BLaER1 (cell line): Measurements from ENCODE around the gene NAA40.

ENCODE experiments used
- H3K27ac ChIP-seq: shearing (Covaris generic); formaldehyde crosslinking; 2 replicates; pipeline ENCODE4 v1.8.1; 2022
- H3K27me3 ChIP-seq: shearing (Covaris generic); formaldehyde crosslinking; 2 replicates; pipeline ENCODE4 v1.8.1; 2022
- H3K36me3 ChIP-seq: shearing (Covaris generic); formaldehyde crosslinking; 2 replicates; pipeline ENCODE4 v1.8.1; 2022
- H3K4me1 ChIP-seq: shearing (Covaris generic); formaldehyde crosslinking; 2 replicates; pipeline ENCODE4 v1.8.1; 2022
- H3K4me2 ChIP-seq: shearing (Covaris generic); formaldehyde crosslinking; 2 replicates; pipeline ENCODE4 v1.8.1; 2022
- H3K4me3 ChIP-seq: shearing (Covaris generic); formaldehyde crosslinking; 2 replicates; pipeline ENCODE4 v1.8.1; 2022
- H3K9ac ChIP-seq: shearing (Covaris generic); formaldehyde crosslinking; 2 replicates; pipeline ENCODE4 v1.8.1; 2022
- H3K9me3 ChIP-seq: shearing (Covaris generic); formaldehyde crosslinking; 2 replicates; pipeline ENCODE4 v1.8.1; 2022
- H4K20me1 ChIP-seq: shearing (Covaris generic); formaldehyde crosslinking; 2 replicates; pipeline ENCODE4 v1.8.1; 2022
- Cebpa-rat ChIP-seq: shearing (Covaris generic); IDR thresholded peaks from 2 replicates; pipeline ENCODE4 v1.8.1; 2022

NAA40 gene

GRCh38 chr11:63905179-63905578 lies 33.6 kb upstream of the NAA40 start:
- Histone ChIP-seq H3K27ac (no peak overlapping the region), H3K4me2 (no peak overlapping the region), H3K9me3 (no peaks in the 10 kb centered on the region), H3K9ac (peak overlapping the region; percentile 15; the same call in 1 of the 2 replicates), H4K20me1 (peaks cover 32% of the 10 kb centered on the region), H3K27me3 (no peaks in the 10 kb centered on the region), H3K4me3 (no peak overlapping the region), H3K36me3 (peaks cover 64% of the 10 kb centered on the region), H3K4me1 (peaks cover 51% of the 10 kb centered on the region)
- TF ChIP-seq Cebpa-rat = no peak

GRCh38 chr11:63906087-63906486 lies 32.7 kb upstream of the NAA40 start:
- Histone ChIP-seq H3K4me3 (no peak overlapping the region), H4K20me1 (peaks cover 40% of the 10 kb centered on the region), H3K36me3 (peaks cover 55% of the 10 kb centered on the region), H3K9me3 (no peaks in the 10 kb centered on the region), H3K27me3 (no peaks in the 10 kb centered on the region), H3K9ac (no peak overlapping the region), H3K27ac (no peak overlapping the region), H3K4me1 (peaks cover 60% of the 10 kb centered on the region), H3K4me2 (no peak overlapping the region)
- TF ChIP-seq Cebpa-rat = no peak

DNA sequence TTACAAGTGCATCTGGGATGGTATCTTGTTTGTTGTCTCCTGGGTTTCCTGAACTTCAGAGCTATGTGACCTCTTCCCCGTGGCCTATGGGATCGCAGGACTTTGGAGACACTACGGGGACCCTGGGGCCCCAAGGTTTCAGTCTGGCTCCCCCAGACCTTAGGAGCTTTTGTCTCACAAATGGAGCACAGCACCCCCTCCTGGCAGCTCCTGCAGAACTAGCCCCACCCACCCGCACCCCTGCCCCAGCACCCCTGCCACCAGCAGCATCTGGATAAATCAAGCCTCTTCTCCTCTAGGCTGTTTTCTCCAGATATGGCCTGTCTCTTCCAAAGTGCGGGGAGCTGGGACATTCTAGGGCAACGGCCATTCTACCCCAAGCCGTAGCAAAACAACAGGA lies 32.2 kb upstream of the NAA40 start:
- Histone ChIP-seq H3K4me3 (no peak overlapping the region), H3K27ac (no peak overlapping the region; the same call in 1 of the 2 replicates), H4K20me1 (peaks cover 40% of the 10 kb centered on the region), H3K9me3 (no peaks in the 10 kb centered on the region), H3K36me3 (peaks cover 50% of the 10 kb centered on the region), H3K27me3 (no peaks in the 10 kb centered on the region), H3K4me1 (peaks cover 65% of the 10 kb centered on the region), H3K9ac (peak overlapping the region; percentile 45; the same call in 1 of the 2 replicates), H3K4me2 (peak overlapping the region; percentile 93)
- no peak for TF ChIP-seq Cebpa-rat

DNA sequence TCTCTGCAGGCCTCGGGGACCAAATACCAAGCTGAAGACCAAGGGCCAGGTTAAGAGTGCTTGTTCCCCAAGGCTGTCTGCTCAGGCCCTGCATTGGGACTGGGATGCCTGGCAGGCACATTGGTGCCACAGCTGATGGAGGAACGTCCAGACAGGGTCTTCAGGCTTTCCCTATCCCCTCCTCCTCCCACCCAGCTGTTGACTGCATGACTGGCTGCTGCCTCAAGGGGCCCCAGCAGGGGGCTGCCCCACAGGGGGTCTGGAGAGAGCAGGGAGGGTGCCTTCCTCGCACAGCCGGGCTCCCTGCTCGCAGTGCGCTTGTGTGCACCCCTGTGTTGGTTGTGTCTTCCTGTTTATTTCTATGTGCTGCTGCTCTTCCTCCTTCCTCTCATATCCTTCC lies 31.7 kb upstream of the NAA40 start:
- Histone ChIP-seq H4K20me1 (peaks cover 40% of the 10 kb centered on the region), H3K27ac (peak overlapping the region; percentile 65; the same call in 1 of the 2 replicates), H3K9me3 (no peaks in the 10 kb centered on the region), H3K36me3 (peaks cover 46% of the 10 kb centered on the region), H3K4me2 (peak overlapping the region; percentile 93), H3K4me1 (peaks cover 68% of the 10 kb centered on the region), H3K27me3 (no peaks in the 10 kb centered on the region), H3K4me3 (no peak overlapping the region), H3K9ac (peak overlapping the region; percentile 45; the same call in 1 of the 2 replicates)
- no peak for TF ChIP-seq Cebpa-rat

GRCh38 chr11:63907808-63908530 lies 30.8 kb upstream of the NAA40 start:
- peak overlapping the region; percentile 51; the same call in 1 of the 2 replicates for H3K4me3 ChIP-seq
- H3K36me3 ChIP-seq = peaks cover 45% of the 10 kb centered on the region
- H3K4me1 ChIP-seq = peaks cover 76% of the 10 kb centered on the region
- no peaks in the 10 kb centered on the region for H3K27me3 ChIP-seq
- TF ChIP-seq Cebpa-rat = no peak
- peak overlapping the region; percentile 93 for H3K4me2 ChIP-seq
- H3K9me3 ChIP-seq = no peaks in the 10 kb centered on the region
- H3K9ac ChIP-seq = peak overlapping the region; percentile 66
- peak overlapping the region; percentile 65 for H3K27ac ChIP-seq
- H4K20me1 ChIP-seq = peaks cover 48% of the 10 kb centered on the region

GRCh38 chr11:63908631-63909401 lies 30.0 kb upstream of the NAA40 start:
- H4K20me1 ChIP-seq = peaks cover 51% of the 10 kb centered on the region
- H3K36me3 ChIP-seq = peaks cover 44% of the 10 kb centered on the region
- H3K4me1 ChIP-seq = peaks cover 76% of the 10 kb centered on the region
- H3K27ac ChIP-seq = peak overlapping the region; percentile 65
- peak overlapping the region; percentile 93 for H3K4me2 ChIP-seq
- H3K4me3 ChIP-seq = peak overlapping the region; percentile 51
- H3K9me3 ChIP-seq = no peaks in the 10 kb centered on the region
- peak overlapping the region; percentile 66 for H3K9ac ChIP-seq
- TF ChIP-seq Cebpa-rat = no peak
- H3K27me3 ChIP-seq = no peaks in the 10 kb centered on the region

DNA sequence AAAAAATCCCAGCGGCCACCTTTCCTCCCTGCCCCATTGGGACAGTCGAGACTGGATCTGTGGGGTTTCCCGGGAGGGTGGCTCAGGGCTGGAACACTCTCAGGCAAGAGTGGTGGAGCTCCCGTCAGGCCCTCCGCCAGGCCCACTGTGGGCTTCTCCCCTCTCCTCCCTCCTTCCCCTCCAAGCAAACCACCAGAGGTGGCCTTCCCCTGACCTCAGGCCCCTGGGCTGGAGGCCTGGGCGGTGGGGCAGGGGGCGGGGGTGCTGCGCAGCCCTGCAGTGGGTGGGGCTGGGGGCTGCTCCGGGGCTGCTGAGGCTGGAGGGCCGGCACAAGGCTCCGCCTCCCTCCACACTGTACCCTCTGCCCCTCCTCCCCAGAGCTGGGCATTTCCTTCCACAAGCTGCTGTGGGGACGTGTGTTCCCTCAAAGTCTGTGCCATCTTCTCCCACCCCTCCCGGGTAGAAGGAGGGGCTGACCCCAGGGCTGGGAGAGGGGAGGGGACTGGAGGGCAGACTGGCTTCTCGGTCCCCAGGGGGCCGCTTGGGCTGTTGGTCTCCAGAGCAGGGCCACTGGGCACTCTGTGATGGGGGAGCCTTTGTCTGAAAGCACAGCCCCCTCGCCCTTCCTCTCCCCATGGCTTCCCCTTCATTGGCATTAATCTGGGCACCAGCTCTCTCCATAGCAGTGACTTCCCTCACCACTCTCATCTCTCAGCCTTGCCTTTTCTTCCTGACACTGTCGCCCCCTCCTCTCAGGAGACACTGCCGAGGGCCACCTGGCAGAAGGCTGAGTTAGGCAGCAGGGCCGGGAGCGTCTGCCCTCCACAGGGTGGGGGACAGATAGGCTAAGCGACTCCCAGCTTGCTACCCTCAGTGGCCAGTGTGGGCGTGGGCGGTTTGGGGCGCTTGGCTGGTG lies 29.0 kb upstream of the NAA40 start:
- Histone ChIP-seq H4K20me1 (peaks cover 62% of the 10 kb centered on the region), H3K27ac (peak overlapping the region; percentile 65), H3K4me1 (peaks cover 87% of the 10 kb centered on the region), H3K36me3 (peaks cover 44% of the 10 kb centered on the region), H3K27me3 (no peaks in the 10 kb centered on the region), H3K4me2 (peak overlapping the region; percentile 93), H3K9me3 (no peaks in the 10 kb centered on the region), H3K9ac (peak overlapping the region; percentile 66), H3K4me3 (peak overlapping the region; percentile 51)
- no peak for TF ChIP-seq Cebpa-rat

GRCh38 chr11:63910675-63911074 lies 28.1 kb upstream of the NAA40 start:
- H3K4me3 ChIP-seq = no peak overlapping the region
- H3K4me2 ChIP-seq = peak overlapping the region; percentile 93
- peak overlapping the region; percentile 65 for H3K27ac ChIP-seq
- H3K4me1 ChIP-seq = peaks cover 88% of the 10 kb centered on the region
- peaks cover 69% of the 10 kb centered on the region for H4K20me1 ChIP-seq
- no peak for TF ChIP-seq Cebpa-rat
- peak overlapping the region; percentile 66; the same call in 1 of the 2 replicates for H3K9ac ChIP-seq
- H3K9me3 ChIP-seq = no peaks in the 10 kb centered on the region
- H3K27me3 ChIP-seq = no peaks in the 10 kb centered on the region
- H3K36me3 ChIP-seq = peaks cover 38% of the 10 kb centered on the region

GRCh38 chr11:63911440-63911839 lies 27.4 kb upstream of the NAA40 start:
- Histone ChIP-seq H3K4me1 (peaks cover 85% of the 10 kb centered on the region), H3K27ac (peak overlapping the region; percentile 65; the same call in 1 of the 2 replicates), H3K27me3 (no peaks in the 10 kb centered on the region), H3K4me2 (peak overlapping the region; percentile 93), H3K4me3 (no peak overlapping the region), H3K36me3 (peaks cover 32% of the 10 kb centered on the region), H4K20me1 (peaks cover 73% of the 10 kb centered on the region), H3K9ac (peak overlapping the region; percentile 58; the same call in 1 of the 2 replicates), H3K9me3 (no peaks in the 10 kb centered on the region)
- no peak for TF ChIP-seq Cebpa-rat
